Prostate gland (tissue), 2 donors: ENCODE results near the gene SPRYD7.

Source experiments
- CTCF ChIP-seq, 4 experiments: fragments of 200-600 bp in 2 of 4; fragments of 450-650 bp in 2 of 4; sonication (generic) in 2 of 4; IDR thresholded peaks; 1 replicate in 3 of 4; 2 replicates in 1 of 4; pipeline ENCODE4 v1.5.1; 2016 to 2019; ENCODE audit warnings: antibody characterized with exemption in 4 of 4, mild to moderate bottlenecking in 2 of 4, moderate library complexity in 2 of 4
- POLR2A ChIP-seq: fragments of 450-650 bp; IDR thresholded peaks from one replicate; pipeline ENCODE4 v1.6.1; 2016; ENCODE audit warnings: antibody characterized with exemption, mild to moderate bottlenecking

GRCh38 chr13:49874430-49874829 is 61.7 kb downstream of the SPRYD7 start:
- TF ChIP-seq CTCF (IDR thresholded peaks at IDR 0.05) (no peak), POLR2A (no peak)
